SK-N-SH treated with all-trans-retinoic acid at 6 μM for 48 hours (cell line): Measurements from ENCODE around the gene MSMO1.

Experiments
- ATAC-seq: fragments of 200-7000 bp; cut with Tn5 transposase; 3 replicates; pipeline ENCODE4 v1.9.1; 2020; ENCODE audit warnings: mild to moderate bottlenecking, moderate library complexity
- ARNTL ChIP-seq: fragments of 450-650 bp; formaldehyde crosslinking; IDR thresholded peaks from 2 replicates; pipeline ENCODE4 v1.5.0; 2020; ENCODE audit warnings: low read depth, mild to moderate bottlenecking, moderate library complexity, borderline replicate concordance
- BACH2 ChIP-seq: fragments of 250-450 bp; sonication (Bioruptor Pico); IDR thresholded peaks from 2 replicates; pipeline ENCODE4 v1.9.0; 2021; ENCODE audit warnings: mild to moderate bottlenecking, borderline replicate concordance
- CREB5 ChIP-seq: fragments of 250-450 bp; sonication (Bioruptor Pico); IDR thresholded peaks from 2 replicates; pipeline ENCODE4 v1.5.1; 2020; ENCODE audit warnings: low read depth, mild to moderate bottlenecking, moderate library complexity
- CSDC2 ChIP-seq: fragments of 250-450 bp; sonication (Bioruptor Pico); IDR thresholded peaks from 2 replicates; pipeline ENCODE4 v1.5.0; 2020; ENCODE audit warnings: mild to moderate bottlenecking, moderate library complexity
- CSRNP3 ChIP-seq: fragments of 250-450 bp; sonication (Bioruptor Pico); IDR thresholded peaks from 2 replicates; pipeline ENCODE4 v1.5.1; 2021; ENCODE audit warnings: mild to moderate bottlenecking, moderate library complexity
- ESRRG ChIP-seq: fragments of 250-450 bp; sonication (Bioruptor Pico); IDR thresholded peaks from 2 replicates; pipeline ENCODE4 v1.6.1; 2021; ENCODE audit warnings: mild to moderate bottlenecking
- GLIS3 ChIP-seq: fragments of 250-450 bp; sonication (Bioruptor Pico); IDR thresholded peaks from 2 replicates; pipeline ENCODE4 v1.5.0; 2020; ENCODE audit warnings: mild to moderate bottlenecking, moderate library complexity
- ISL1 ChIP-seq: fragments of 250-450 bp; sonication (Bioruptor Pico); IDR thresholded peaks from 2 replicates; pipeline ENCODE4 v2.1.2; 2022; ENCODE audit warnings: mild to moderate bottlenecking, moderate library complexity
- OSR1 ChIP-seq: fragments of 250-450 bp; sonication (Bioruptor Pico); IDR thresholded peaks from 2 replicates; pipeline ENCODE4 v1.8.0; 2022; ENCODE audit warnings: moderate library complexity, mild to moderate bottlenecking, inconsistent platforms
- PATZ1 ChIP-seq: fragments of 250-450 bp; sonication (Bioruptor Pico); IDR thresholded peaks from 2 replicates; pipeline ENCODE4 v1.8.0; 2020; ENCODE audit warnings: mild to moderate bottlenecking, moderate library complexity, borderline replicate concordance
- POU6F1 ChIP-seq: fragments of 250-450 bp; sonication (Bioruptor Pico); IDR thresholded peaks from 2 replicates; pipeline ENCODE4 v1.8.0; 2021; ENCODE audit warnings: low read depth, mild to moderate bottlenecking, moderate library complexity, borderline replicate concordance
- PPARA ChIP-seq: fragments of 250-450 bp; sonication (Bioruptor Pico); IDR thresholded peaks from 2 replicates; pipeline ENCODE4 v1.5.0; 2020; ENCODE audit warnings: mild to moderate bottlenecking, borderline replicate concordance
- RARB ChIP-seq: fragments of 250-450 bp; sonication (Bioruptor Pico); IDR thresholded peaks from 2 replicates; pipeline ENCODE4 v1.8.0; 2021; ENCODE audit warnings: mild to moderate bottlenecking, moderate library complexity
- SNAI2 ChIP-seq: fragments of 250-450 bp; sonication (Bioruptor Pico); IDR thresholded peaks from 2 replicates; pipeline ENCODE4 v1.5.0; 2020; ENCODE audit warnings: mild to moderate bottlenecking, moderate library complexity
- TCF4 ChIP-seq: fragments of 250-450 bp; sonication (Bioruptor Pico); IDR thresholded peaks from 2 replicates; pipeline ENCODE4 v1.8.0; 2021; ENCODE audit warnings: mild to moderate bottlenecking, moderate library complexity, borderline replicate concordance
- TOX ChIP-seq: fragments of 250-450 bp; sonication (Bioruptor Pico); IDR thresholded peaks from 2 replicates; pipeline ENCODE4 v1.8.0; 2021; ENCODE audit warnings: mild to moderate bottlenecking, moderate library complexity, borderline replicate concordance
- TSHZ2 ChIP-seq: fragments of 250-450 bp; sonication (Bioruptor Pico); IDR thresholded peaks from 2 replicates; pipeline ENCODE4 v1.5.0; 2020; ENCODE audit warnings: mild to moderate bottlenecking, moderate library complexity
- ZC3H10 ChIP-seq: fragments of 250-450 bp; sonication (Bioruptor Pico); IDR thresholded peaks from 2 replicates; pipeline ENCODE4 v1.5.1; 2021; ENCODE audit warnings: mild to moderate bottlenecking, moderate library complexity
- ZFP3 ChIP-seq: fragments of 250-450 bp; sonication (Bioruptor Pico); IDR thresholded peaks from 2 replicates; pipeline ENCODE4 v1.5.0; 2020; ENCODE audit warnings: mild to moderate bottlenecking, moderate library complexity
- ZFP30 ChIP-seq: fragments of 450-650 bp; formaldehyde crosslinking; IDR thresholded peaks from 2 replicates; pipeline ENCODE4 v1.5.0; 2022; ENCODE audit warnings: mild to moderate bottlenecking, moderate library complexity
- ZNF565 ChIP-seq: fragments of 450-650 bp; formaldehyde crosslinking; conservative IDR thresholded peaks from 2 replicates; pipeline ENCODE4 v1.5.0; 2020; ENCODE audit warnings: low read depth, mild to moderate bottlenecking, moderate library complexity
- ZNF70 ChIP-seq: fragments of 450-650 bp; formaldehyde crosslinking; IDR thresholded peaks from 2 replicates; pipeline ENCODE4 v1.5.0; 2020; ENCODE audit warnings: mild to moderate bottlenecking, moderate library complexity
- ZNF8 ChIP-seq: fragments of 450-650 bp; formaldehyde crosslinking; IDR thresholded peaks from 2 replicates; pipeline ENCODE4 v1.5.0; 2020; ENCODE audit warnings: mild to moderate bottlenecking, moderate library complexity

Gene MSMO1

GRCh38 chr4:165375465-165375864 lies 48.0 kb downstream of the MSMO1 start:
- TF ChIP-seq ZFP3 (CRISPR knock-in tag) (no peak), ZFP30 (no peak), ZC3H10 (CRISPR knock-in tag) (no peak), PPARA (CRISPR knock-in tag) (no peak), PATZ1 (CRISPR knock-in tag) (no peak), OSR1 (CRISPR knock-in tag) (no peak), SNAI2 (CRISPR knock-in tag) (no peak), POU6F1 (no peak), CSDC2 (CRISPR knock-in tag) (no peak), GLIS3 (CRISPR knock-in tag) (no peak), CREB5 (CRISPR knock-in tag) (no peak), TSHZ2 (no peak), TCF4 (CRISPR knock-in tag) (no peak), ZNF565 (CRISPR knock-in tag) (no peak), ISL1 (CRISPR knock-in tag) (no peak), ESRRG (CRISPR knock-in tag) (no peak), BACH2 (CRISPR knock-in tag) (no peak), ZNF70 (no peak), CSRNP3 (no peak), ZNF8 (CRISPR knock-in tag) (no peak)
- ATAC-seq, result no peak

- ATAC-seq, result no peak
- no peak for TF ChIP-seq ARNTL (CRISPR knock-in tag)
- no peak for TF ChIP-seq RARB (CRISPR knock-in tag)
- TF ChIP-seq ZNF565 (CRISPR knock-in tag), result no peak
- no peak for TF ChIP-seq CSDC2 (CRISPR knock-in tag)
- TF ChIP-seq TOX, result no peak
- TF ChIP-seq ZFP3 (CRISPR knock-in tag), result no peak
- no peak for TF ChIP-seq POU6F1
- no peak for TF ChIP-seq OSR1 (CRISPR knock-in tag)
- TF ChIP-seq ESRRG (CRISPR knock-in tag), result no peak
- TF ChIP-seq GLIS3 (CRISPR knock-in tag), result no peak
- TF ChIP-seq PATZ1 (CRISPR knock-in tag), result no peak
- no peak for TF ChIP-seq TSHZ2
- TF ChIP-seq ISL1 (CRISPR knock-in tag), result no peak
- no peak for TF ChIP-seq CREB5 (CRISPR knock-in tag)
- TF ChIP-seq PPARA (CRISPR knock-in tag), result no peak
Measured at GRCh38 chr4:165378398-165378744, 50.9 kb downstream of the MSMO1 start.
